PC-3 (cell line): Measurements from ENCODE around the gene MNT. TPM values are rescaled to one million over a fixed set of nuclear protein-coding genes. Genes with fewer than 3 reads are reported as not detected.

Source experiments
- ATAC-seq: fragments of 200-7000 bp; cut with Tn5 transposase; 2 replicates; pipeline ENCODE4 v1.9.1; 2020; ENCODE audit warnings: mild to moderate bottlenecking, moderate library complexity
- BruUV-seq: library from RNA; stranded (reverse); fragments of 400-500 nt; replicated peaks from 2 replicates; lab custom pipeline; 2021; lab: Mats Ljungman, UMichigan
- CTCF ChIA-PET: fragments of 300-600 bp; sonication (Branson Sonifier 250); formaldehyde crosslinking; loops from one replicate; lab custom pipeline; 2022; ENCODE audit warnings: antibody characterized with exemption; lab: Charles Lee
- POLR2A ChIA-PET: fragments of 300-600 bp; sonication (Branson Sonifier 250); formaldehyde crosslinking; loops from one replicate; lab custom pipeline; 2022; ENCODE audit warnings: antibody characterized with exemption; ENCODE audit not compliant: unreplicated experiment; lab: Charles Lee
- DNase-seq: peaks from one replicate; pipeline ENCODE4 v3.0.0-alpha.2; 2015
- H2AFZ ChIP-seq: fragments of 300-600 bp; sonication (generic); 2 replicates; pipeline ENCODE4 v1.6.0; 2016; ENCODE audit warnings: antibody characterized with exemption, low read length
- H3F3A ChIP-seq: fragments of 300-600 bp; sonication (generic); one replicate; pipeline ENCODE4 v1.6.0; 2017; ENCODE audit warnings: antibody characterized with exemption, low read length, control low read depth, mild to moderate bottlenecking; ENCODE audit not compliant: unreplicated experiment
- H3K27ac ChIP-seq: fragments of 300-600 bp; sonication (generic); 2 replicates; pipeline ENCODE4 v1.5.1; 2016; ENCODE audit warnings: mild to moderate bottlenecking, low read length
- H3K27me3 ChIP-seq: fragments of 300-600 bp; sonication (generic); 2 replicates; pipeline ENCODE4 v1.6.1; 2016; ENCODE audit warnings: low read length, mixed read lengths
- H3K36me3 ChIP-seq: fragments of 300-600 bp; sonication (generic); 2 replicates; pipeline ENCODE4 v1.6.1; 2016; ENCODE audit warnings: low read depth, mixed run types, low read length, mixed read lengths
- H3K4me1 ChIP-seq: fragments of 300-600 bp; sonication (generic); 2 replicates; pipeline ENCODE4 v1.5.1; 2016; ENCODE audit warnings: low read length; ENCODE audit not compliant: insufficient read depth
- H3K4me2 ChIP-seq: fragments of 300-600 bp; sonication (generic); 2 replicates; pipeline ENCODE4 v1.6.0; 2016; ENCODE audit warnings: low read length
- H3K4me3 ChIP-seq: fragments of 300-600 bp; sonication (generic); 2 replicates; pipeline ENCODE4 v1.5.1; 2016; ENCODE audit warnings: mild to moderate bottlenecking, low read length, mixed read lengths
- H3K79me2 ChIP-seq: fragments of 300-600 bp; sonication (generic); 2 replicates; pipeline ENCODE4 v1.6.1; 2017; ENCODE audit warnings: low read length, mixed read lengths
- H3K9ac ChIP-seq: fragments of 300-600 bp; sonication (generic); 2 replicates; pipeline ENCODE4 v1.6.0; 2016; ENCODE audit warnings: mild to moderate bottlenecking, low read length
- H3K9me2 ChIP-seq: fragments of 300-600 bp; sonication (generic); replicated peaks from 2 replicates; pipeline ENCODE4 v1.6.1; 2016; ENCODE audit warnings: mixed run types, low read length, mixed read lengths
- H3K9me3 ChIP-seq: fragments of 300-600 bp; sonication (generic); 2 replicates; pipeline ENCODE4 v1.6.1; 2016; ENCODE audit warnings: low read length, mixed read lengths
- H4K20me1 ChIP-seq: fragments of 300-600 bp; sonication (generic); 2 replicates; pipeline ENCODE4 v1.6.1; 2016; ENCODE audit warnings: low read length, mixed read lengths
- EZH2 ChIP-seq: fragments of 300-600 bp; sonication (generic); IDR thresholded peaks from one replicate; pipeline ENCODE4 v1.6.1; 2017; ENCODE audit warnings: antibody characterized with exemption, mild to moderate bottlenecking, low read length; ENCODE audit not compliant: unreplicated experiment
- EZH2phosphoT487 ChIP-seq: fragments of 300-600 bp; sonication (generic); IDR thresholded peaks from 2 replicates; pipeline ENCODE4 v1.6.1; 2018; ENCODE audit warnings: mild to moderate bottlenecking, antibody characterized with exemption, low read length, borderline replicate concordance
- intact Hi-C: fragments of 100-400 bp; cut with micrococcal nuclease; formaldehyde crosslinking; loops from 2 replicates; pipeline ENCODE4 v1.9.0; 2023
- total RNA-seq: library from RNA; depleted of rRNA; stranded (reverse); fragments of >200 nt; gene quantifications from 2 replicates; pipeline ENCODE4 v1.2.3, GENCODE V29; 2014
- TF ChIP-seq, protein P1 (sequence below): fragments of 300-600 bp; sonication (generic); conservative IDR thresholded peaks from 2 replicates; pipeline ENCODE4 v1.5.1; 2017; ENCODE audit warnings: antibody characterized with exemption, low read depth, mild to moderate bottlenecking, low read length

MNT gene
- total RNA-seq, 1 experiment from 2014 or later, result 19.1 TPM

DNA sequence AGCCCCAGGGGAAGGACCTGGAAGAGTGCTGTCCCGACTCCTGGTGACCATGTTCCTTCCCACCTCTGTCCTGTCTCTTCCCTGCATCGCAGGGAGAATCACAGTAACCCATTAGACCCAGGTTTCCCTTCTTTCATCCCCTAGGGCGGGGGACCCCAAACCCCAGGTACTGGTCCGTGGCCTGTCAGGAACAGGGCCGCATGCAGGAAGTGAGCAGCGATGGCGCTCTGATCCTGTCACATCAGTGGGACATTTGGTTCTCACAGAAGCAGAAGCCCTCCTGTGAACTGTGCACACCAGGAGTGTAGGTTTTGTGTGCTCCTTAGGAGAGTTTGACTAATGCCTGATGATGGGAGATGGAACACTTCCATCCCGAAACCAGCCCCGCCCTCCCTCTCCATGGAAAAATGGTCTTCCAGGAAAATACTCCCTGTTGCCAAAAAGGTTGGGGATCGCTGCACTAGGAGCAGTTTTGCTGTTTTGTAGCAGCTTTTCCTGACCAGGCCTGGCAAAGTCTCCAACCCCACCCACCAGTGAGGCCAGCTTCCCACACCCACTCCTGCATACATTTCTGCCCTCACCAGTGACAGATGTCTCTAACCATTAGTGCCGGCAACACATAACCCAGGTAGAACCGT lies 10.5 kb downstream of the MNT start:
- Histone ChIP-seq H3K4me3 (no peak overlapping the region), H4K20me1 (no peaks in the 10 kb centered on the region), H3K79me2 (peaks cover 30% of the 10 kb centered on the region), H3F3A (no peaks in the 10 kb centered on the region), H3K27ac (no peak overlapping the region), H3K9ac (no peak overlapping the region), H3K36me3 (no peaks in the 10 kb centered on the region), H3K4me1 (peaks cover 18% of the 10 kb centered on the region), H3K9me3 (no peaks in the 10 kb centered on the region), H3K27me3 (no peaks in the 10 kb centered on the region), H2AFZ (no peak overlapping the region), H3K4me2 (no peak overlapping the region), H3K9me2 (no peaks in the 10 kb centered on the region)
- ATAC-seq, result no peak
- POLR2A ChIA-PET, result no interaction called here
- BruUV-seq, result no TSS peak
- no peak for DNase-seq
- intact Hi-C loops, result no loop called here
- TF ChIP-seq, protein P1, sequence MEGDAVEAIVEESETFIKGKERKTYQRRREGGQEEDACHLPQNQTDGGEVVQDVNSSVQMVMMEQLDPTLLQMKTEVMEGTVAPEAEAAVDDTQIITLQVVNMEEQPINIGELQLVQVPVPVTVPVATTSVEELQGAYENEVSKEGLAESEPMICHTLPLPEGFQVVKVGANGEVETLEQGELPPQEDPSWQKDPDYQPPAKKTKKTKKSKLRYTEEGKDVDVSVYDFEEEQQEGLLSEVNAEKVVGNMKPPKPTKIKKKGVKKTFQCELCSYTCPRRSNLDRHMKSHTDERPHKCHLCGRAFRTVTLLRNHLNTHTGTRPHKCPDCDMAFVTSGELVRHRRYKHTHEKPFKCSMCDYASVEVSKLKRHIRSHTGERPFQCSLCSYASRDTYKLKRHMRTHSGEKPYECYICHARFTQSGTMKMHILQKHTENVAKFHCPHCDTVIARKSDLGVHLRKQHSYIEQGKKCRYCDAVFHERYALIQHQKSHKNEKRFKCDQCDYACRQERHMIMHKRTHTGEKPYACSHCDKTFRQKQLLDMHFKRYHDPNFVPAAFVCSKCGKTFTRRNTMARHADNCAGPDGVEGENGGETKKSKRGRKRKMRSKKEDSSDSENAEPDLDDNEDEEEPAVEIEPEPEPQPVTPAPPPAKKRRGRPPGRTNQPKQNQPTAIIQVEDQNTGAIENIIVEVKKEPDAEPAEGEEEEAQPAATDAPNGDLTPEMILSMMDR, result no peak
- TF ChIP-seq EZH2, result no peak
- TF ChIP-seq EZH2phosphoT487, result no peak
- CTCF ChIA-PET, result no interaction called here

DNA sequence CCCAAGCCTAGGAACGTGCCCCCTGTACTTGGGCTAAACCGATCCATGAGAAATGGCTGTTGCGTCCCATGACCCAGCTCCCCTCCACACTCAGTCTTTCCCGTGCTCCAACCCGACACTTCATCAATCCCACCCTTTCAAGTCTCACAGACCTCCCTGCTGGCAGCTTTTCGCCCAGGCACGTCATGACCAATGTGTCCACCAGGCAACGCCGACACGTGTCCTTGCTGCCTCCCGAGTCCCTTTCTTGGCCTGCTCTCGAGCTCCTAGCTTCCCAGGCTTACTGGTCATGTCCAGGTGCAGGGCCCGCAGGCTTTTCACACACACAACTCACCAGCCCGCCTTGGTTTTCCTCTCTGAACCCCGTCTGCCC lies 12.2 kb downstream of the MNT start:
- Histone ChIP-seq H3F3A (no peaks in the 10 kb centered on the region), H3K79me2 (peaks cover 19% of the 10 kb centered on the region), H4K20me1 (no peaks in the 10 kb centered on the region), H3K36me3 (no peaks in the 10 kb centered on the region), H2AFZ (no peak overlapping the region), H3K9ac (no peak overlapping the region), H3K9me2 (no peaks in the 10 kb centered on the region), H3K4me3 (no peak overlapping the region), H3K4me1 (peaks cover 11% of the 10 kb centered on the region), H3K4me2 (no peak overlapping the region), H3K9me3 (no peaks in the 10 kb centered on the region), H3K27ac (no peak overlapping the region), H3K27me3 (no peaks in the 10 kb centered on the region)
- BruUV-seq, result no TSS peak
- ChIA-PET POLR2A (no interaction called here), CTCF (no interaction called here)
- no peak for TF ChIP-seq EZH2
- DNase-seq, result no peak
- intact Hi-C loops, result no loop called here
- ATAC-seq, result no peak

DNA sequence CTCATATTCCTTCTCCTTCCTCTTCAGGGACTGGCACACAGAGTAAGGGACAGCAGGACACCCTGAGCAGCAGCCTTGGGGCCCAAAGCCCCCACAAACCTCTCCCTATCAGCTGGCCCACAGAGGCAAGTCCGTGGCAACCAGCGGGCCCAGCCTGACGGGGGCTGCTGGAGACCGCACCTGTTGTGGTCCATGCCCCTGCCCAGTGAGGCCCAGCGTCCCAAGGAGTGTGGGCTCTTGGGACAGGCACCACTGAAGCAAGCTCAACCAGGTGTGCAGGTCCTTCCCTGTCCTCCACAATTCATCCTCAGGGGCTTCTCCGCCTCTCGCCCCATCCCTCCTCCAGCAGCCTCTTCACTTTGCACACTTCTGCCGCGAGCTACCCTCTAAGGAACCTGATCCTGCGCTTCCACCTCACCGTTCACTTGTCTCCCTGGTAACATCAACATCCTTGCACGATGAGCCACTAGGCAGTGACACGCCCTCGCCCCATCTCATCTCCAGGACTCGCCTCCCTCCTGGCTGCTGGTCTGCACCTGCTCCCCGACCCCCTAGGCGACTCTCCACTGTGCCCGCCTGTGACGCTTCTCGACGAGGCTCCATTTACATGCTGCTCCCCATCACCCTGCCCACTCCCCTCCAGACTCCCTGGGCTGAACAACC lies 12.7 kb downstream of the MNT start:
- Histone ChIP-seq H3K36me3 (no peaks in the 10 kb centered on the region), H3K9ac (no peak overlapping the region), H3K79me2 (peaks cover 19% of the 10 kb centered on the region), H3K9me3 (no peaks in the 10 kb centered on the region), H3K4me1 (peaks cover 11% of the 10 kb centered on the region), H3K4me3 (no peak overlapping the region), H3K4me2 (no peak overlapping the region), H2AFZ (no peak overlapping the region), H3K27me3 (no peaks in the 10 kb centered on the region), H4K20me1 (no peaks in the 10 kb centered on the region), H3F3A (no peaks in the 10 kb centered on the region), H3K9me2 (no peaks in the 10 kb centered on the region), H3K27ac (no peak overlapping the region)
- ATAC-seq, result no peak
- BruUV-seq, result no TSS peak
- no peak for DNase-seq
- no peak for TF ChIP-seq EZH2
- no peak for TF ChIP-seq EZH2phosphoT487
- TF ChIP-seq, protein P1, result no peak
- intact Hi-C loops, result no loop called here
- ChIA-PET CTCF (no interaction called here), POLR2A (no interaction called here)
